A673 (cell line): ENCODE data around the gene MYBPHL. TPM values are rescaled to one million over a fixed set of nuclear protein-coding genes. Genes with fewer than 3 reads are reported as not detected.

ENCODE experiments used
- BruUV-seq: library from RNA; stranded (reverse); fragments of 400-500 nt; replicated peaks from 2 replicates; lab custom pipeline; 2021; lab: Mats Ljungman, UMichigan
- CTCF ChIA-PET: fragments of 300-600 bp; sonication (Branson Sonifier 250); formaldehyde crosslinking; loops from one replicate; lab custom pipeline; 2022; ENCODE audit warnings: antibody characterized with exemption; lab: Charles Lee
- POLR2A ChIA-PET: fragments of 300-600 bp; sonication (Branson Sonifier 250); formaldehyde crosslinking; loops from one replicate; lab custom pipeline; 2022; ENCODE audit warnings: antibody characterized with exemption; ENCODE audit not compliant: low non-redundant PET; lab: Charles Lee
- DNase-seq: peaks from one replicate; pipeline ENCODE4 v3.0.0-alpha.2; 2015; ENCODE audit warnings: low spot score
- H3K27ac ChIP-seq: fragments of 200-600 bp; sonication (generic); 2 replicates; pipeline ENCODE4 v1.5.1; 2016; ENCODE audit warnings: mixed run types, low read depth, mild to moderate bottlenecking, mixed read lengths, antibody characterized with exemption, low read length; ENCODE audit not compliant: poor library complexity, severe bottlenecking
- H3K27me3 ChIP-seq: fragments of 200-600 bp; sonication (generic); replicated peaks from 2 replicates; pipeline ENCODE4 v1.6.1; 2017; ENCODE audit warnings: mixed run types, low read depth, mild to moderate bottlenecking, mixed read lengths, antibody characterized with exemption, low read length; ENCODE audit not compliant: insufficient read depth, poor library complexity
- H3K36me3 ChIP-seq: fragments of 200-600 bp; sonication (generic); 2 replicates; pipeline ENCODE4 v1.6.1; 2016; ENCODE audit warnings: mixed run types, mild to moderate bottlenecking, mixed read lengths, antibody characterized with exemption, low read length; ENCODE audit not compliant: insufficient read depth, poor library complexity, severe bottlenecking
- H3K4me1 ChIP-seq: fragments of 200-600 bp; sonication (generic); 2 replicates; pipeline ENCODE4 v1.6.1; 2017; ENCODE audit warnings: mixed run types, mild to moderate bottlenecking, mixed read lengths, antibody characterized with exemption, low read length; ENCODE audit not compliant: insufficient read depth, poor library complexity, severe bottlenecking
- H3K4me3 ChIP-seq: fragments of 200-600 bp; sonication (generic); 2 replicates; pipeline ENCODE4 v1.5.1; 2016; ENCODE audit warnings: low read depth, mixed run types, mild to moderate bottlenecking, mixed read lengths, low read length; ENCODE audit not compliant: poor library complexity, severe bottlenecking
- H3K9me3 ChIP-seq: fragments of 200-600 bp; sonication (generic); 2 replicates; pipeline ENCODE4 v1.6.1; 2016; ENCODE audit warnings: mixed run types, low read depth, mild to moderate bottlenecking, mixed read lengths, antibody characterized with exemption, low read length; ENCODE audit not compliant: poor library complexity, severe bottlenecking
- EZH2 ChIP-seq: fragments of 200-600 bp; sonication (generic); IDR thresholded peaks from 2 replicates; pipeline ENCODE4 v1.6.1; 2017; ENCODE audit warnings: borderline replicate concordance, low read depth, mild to moderate bottlenecking, mixed read lengths, antibody characterized with exemption, low read length; ENCODE audit not compliant: poor library complexity, severe bottlenecking
- intact Hi-C: fragments of 100-400 bp; cut with micrococcal nuclease; formaldehyde crosslinking; loops from one replicate; pipeline ENCODE4 v1.10.0; 2022; ENCODE audit not compliant: unreplicated experiment
- total RNA-seq: library from RNA; stranded (reverse); gene quantifications from 2 replicates; pipeline ENCODE4 v1.2.3, GENCODE V29; 2021
- TF ChIP-seq, protein P1 (sequence below): fragments of 300-800, 200-600 bp; sonication (generic); conservative IDR thresholded peaks from 2 replicates; pipeline ENCODE4 v1.5.1; 2017; ENCODE audit warnings: low read depth, mild to moderate bottlenecking, antibody characterized with exemption, low read length, moderate library complexity, mixed read lengths

MYBPHL gene
- total RNA-seq, 1 experiment from 2014 or later, result not detected

DNA sequence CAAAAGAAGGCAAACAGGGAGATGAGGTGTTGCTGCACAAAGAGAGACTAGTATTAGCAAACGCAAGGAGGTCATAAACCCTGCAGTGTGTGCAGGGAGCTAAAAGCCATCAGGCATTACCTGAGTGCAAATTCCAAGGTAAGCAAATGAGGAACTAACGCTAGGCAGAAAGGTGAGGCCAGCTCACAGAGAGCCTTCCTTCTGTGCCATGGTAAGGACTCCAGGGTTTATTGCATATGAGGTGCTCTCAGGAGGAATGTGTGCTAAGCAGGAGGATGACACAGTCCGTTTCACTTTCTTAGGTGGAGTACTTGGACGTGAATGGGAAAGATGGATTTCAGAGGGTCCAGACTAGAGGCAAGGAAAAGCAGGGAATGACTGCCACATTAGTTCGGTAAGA, 44.6 kb upstream of the MYBPHL start:
- Histone ChIP-seq H3K4me1 (no peaks in the 10 kb centered on the region), H3K27me3 (no peaks in the 10 kb centered on the region), H3K9me3 (no peaks in the 10 kb centered on the region), H3K27ac (no peak overlapping the region), H3K36me3 (no peaks in the 10 kb centered on the region), H3K4me3 (no peak overlapping the region)
- POLR2A ChIA-PET, result no interaction called here
- CTCF ChIA-PET, result no interaction called here
- no peak for TF ChIP-seq EZH2
- TF ChIP-seq, protein P1, sequence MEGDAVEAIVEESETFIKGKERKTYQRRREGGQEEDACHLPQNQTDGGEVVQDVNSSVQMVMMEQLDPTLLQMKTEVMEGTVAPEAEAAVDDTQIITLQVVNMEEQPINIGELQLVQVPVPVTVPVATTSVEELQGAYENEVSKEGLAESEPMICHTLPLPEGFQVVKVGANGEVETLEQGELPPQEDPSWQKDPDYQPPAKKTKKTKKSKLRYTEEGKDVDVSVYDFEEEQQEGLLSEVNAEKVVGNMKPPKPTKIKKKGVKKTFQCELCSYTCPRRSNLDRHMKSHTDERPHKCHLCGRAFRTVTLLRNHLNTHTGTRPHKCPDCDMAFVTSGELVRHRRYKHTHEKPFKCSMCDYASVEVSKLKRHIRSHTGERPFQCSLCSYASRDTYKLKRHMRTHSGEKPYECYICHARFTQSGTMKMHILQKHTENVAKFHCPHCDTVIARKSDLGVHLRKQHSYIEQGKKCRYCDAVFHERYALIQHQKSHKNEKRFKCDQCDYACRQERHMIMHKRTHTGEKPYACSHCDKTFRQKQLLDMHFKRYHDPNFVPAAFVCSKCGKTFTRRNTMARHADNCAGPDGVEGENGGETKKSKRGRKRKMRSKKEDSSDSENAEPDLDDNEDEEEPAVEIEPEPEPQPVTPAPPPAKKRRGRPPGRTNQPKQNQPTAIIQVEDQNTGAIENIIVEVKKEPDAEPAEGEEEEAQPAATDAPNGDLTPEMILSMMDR, result no peak
- no TSS peak for BruUV-seq
- no peak for DNase-seq
- intact Hi-C loops, result no loop called here

DNA sequence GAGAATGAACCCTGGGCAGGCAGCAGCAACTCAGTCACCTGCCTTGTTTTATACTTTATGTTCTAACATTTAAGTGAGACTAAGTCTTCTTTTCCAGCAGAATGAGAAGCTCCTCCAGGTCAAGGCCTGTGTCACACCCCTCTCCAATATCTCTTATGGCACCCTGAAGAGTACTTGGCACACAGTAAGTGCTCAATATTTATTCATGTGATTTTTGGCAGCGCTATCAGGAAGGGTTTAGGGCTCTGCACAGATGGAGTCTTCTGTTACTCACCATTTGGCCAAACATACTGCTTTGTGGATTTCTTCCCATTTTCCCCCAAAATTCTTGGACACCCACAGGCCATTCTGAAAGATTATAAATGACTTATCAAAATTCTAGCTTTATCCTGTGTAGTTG, 43.8 kb upstream of the MYBPHL start:
- Histone ChIP-seq H3K9me3 (no peaks in the 10 kb centered on the region), H3K27ac (no peak overlapping the region), H3K36me3 (no peaks in the 10 kb centered on the region), H3K4me1 (no peaks in the 10 kb centered on the region), H3K27me3 (no peaks in the 10 kb centered on the region), H3K4me3 (no peak overlapping the region)
- TF ChIP-seq EZH2, result no peak
- TF ChIP-seq, protein P1, result no peak
- no TSS peak for BruUV-seq
- DNase-seq, result no peak
- POLR2A ChIA-PET, result no interaction called here
- CTCF ChIA-PET, result no interaction called here
- intact Hi-C loops, result no loop called here

GRCh38 chr1:109350182-109350581, 43.4 kb upstream of the MYBPHL start:
- Histone ChIP-seq H3K36me3 (no peaks in the 10 kb centered on the region), H3K4me1 (no peaks in the 10 kb centered on the region), H3K27ac (no peak overlapping the region), H3K4me3 (no peak overlapping the region), H3K9me3 (no peaks in the 10 kb centered on the region), H3K27me3 (no peaks in the 10 kb centered on the region)
- TF ChIP-seq EZH2, result no peak
- TF ChIP-seq, protein P1, result no peak
- ChIA-PET CTCF (no interaction called here), POLR2A (no interaction called here)
- intact Hi-C loops, result no loop called here
- no TSS peak for BruUV-seq
- DNase-seq, result no peak
